ENCODE results near the gene PRND. TPM values are rescaled to one million over a fixed set of nuclear protein-coding genes. Genes with fewer than 3 reads are reported as not detected.

PRND gene
- total RNA-seq, 4 donors from 2014 or later, result 1.0 to 14.9 (median 1.8) TPM; not detected in 1

DNA sequence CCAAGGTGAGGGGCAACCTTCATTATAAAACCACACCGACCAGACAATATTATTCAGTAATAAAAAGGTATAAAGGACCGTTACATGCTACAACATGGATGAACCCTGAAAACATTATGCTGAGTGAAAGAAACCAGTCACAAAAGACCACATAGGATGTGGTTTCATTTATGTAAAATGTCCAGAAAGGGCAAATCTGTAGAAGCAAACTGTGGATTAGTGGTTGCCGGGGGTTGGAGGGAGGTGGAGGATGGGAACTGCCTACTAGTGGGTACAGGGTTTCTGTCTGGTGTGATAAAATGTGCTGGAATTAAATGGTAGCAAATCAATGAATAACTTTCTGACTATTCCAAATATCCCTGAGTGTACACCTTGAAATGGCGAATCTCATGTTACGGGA, 10.2 kb upstream of the PRND start:
- no peak overlapping the region for H3K4me3 ChIP-seq
- TF ChIP-seq POLR2A (IDR thresholded peaks at IDR 0.05), result no peak
- TF ChIP-seq, protein P1, sequence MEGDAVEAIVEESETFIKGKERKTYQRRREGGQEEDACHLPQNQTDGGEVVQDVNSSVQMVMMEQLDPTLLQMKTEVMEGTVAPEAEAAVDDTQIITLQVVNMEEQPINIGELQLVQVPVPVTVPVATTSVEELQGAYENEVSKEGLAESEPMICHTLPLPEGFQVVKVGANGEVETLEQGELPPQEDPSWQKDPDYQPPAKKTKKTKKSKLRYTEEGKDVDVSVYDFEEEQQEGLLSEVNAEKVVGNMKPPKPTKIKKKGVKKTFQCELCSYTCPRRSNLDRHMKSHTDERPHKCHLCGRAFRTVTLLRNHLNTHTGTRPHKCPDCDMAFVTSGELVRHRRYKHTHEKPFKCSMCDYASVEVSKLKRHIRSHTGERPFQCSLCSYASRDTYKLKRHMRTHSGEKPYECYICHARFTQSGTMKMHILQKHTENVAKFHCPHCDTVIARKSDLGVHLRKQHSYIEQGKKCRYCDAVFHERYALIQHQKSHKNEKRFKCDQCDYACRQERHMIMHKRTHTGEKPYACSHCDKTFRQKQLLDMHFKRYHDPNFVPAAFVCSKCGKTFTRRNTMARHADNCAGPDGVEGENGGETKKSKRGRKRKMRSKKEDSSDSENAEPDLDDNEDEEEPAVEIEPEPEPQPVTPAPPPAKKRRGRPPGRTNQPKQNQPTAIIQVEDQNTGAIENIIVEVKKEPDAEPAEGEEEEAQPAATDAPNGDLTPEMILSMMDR (IDR thresholded peaks at IDR 0.05), result no peak
- H3K27me3 ChIP-seq, result no peaks in the 10 kb centered on the region
- H3K27ac ChIP-seq, result no peak overlapping the region
- intact Hi-C loops (cut with DNase I; ENCODE audit: low total_unique reads), result no loop called here
- DNase-seq, result no peak
- no peaks in the 10 kb centered on the region for H3K36me3 ChIP-seq
- no peaks in the 10 kb centered on the region for H3K9me3 ChIP-seq
- H3K4me1 ChIP-seq, result no peaks in the 10 kb centered on the region

DNA sequence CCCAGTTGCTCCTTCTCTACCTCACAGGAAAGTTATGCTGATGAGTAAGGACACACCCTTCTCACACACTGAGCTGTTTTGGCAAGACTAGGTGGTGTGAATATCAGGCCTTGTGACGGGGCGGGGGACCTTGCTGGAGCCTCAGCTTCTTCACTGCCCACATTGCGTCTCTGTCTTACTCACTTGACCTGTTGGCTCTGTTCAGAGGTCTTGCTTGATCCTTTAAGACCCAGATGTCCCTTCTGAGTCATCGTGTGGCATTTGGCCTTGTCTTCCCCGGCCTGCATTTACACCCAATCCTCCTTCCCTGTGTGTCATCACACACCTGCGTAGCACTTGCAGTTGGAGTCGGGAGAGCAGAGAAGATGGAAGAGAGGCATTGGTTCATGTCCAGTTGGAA, 8.3 kb upstream of the PRND start:
- Histone ChIP-seq H3K4me3 (no peak overlapping the region), H3K27ac (no peak overlapping the region), H3K27me3 (no peaks in the 10 kb centered on the region), H3K36me3 (no peaks in the 10 kb centered on the region), H3K9me3 (no peaks in the 10 kb centered on the region), H3K4me1 (no peaks in the 10 kb centered on the region)
- no peak for DNase-seq
- intact Hi-C loops (cut with DNase I; ENCODE audit: low total_unique reads), result no loop called here
- no peak for TF ChIP-seq POLR2A (IDR thresholded peaks at IDR 0.05)
- TF ChIP-seq, protein P1 (IDR thresholded peaks at IDR 0.05), result no peak

DNA sequence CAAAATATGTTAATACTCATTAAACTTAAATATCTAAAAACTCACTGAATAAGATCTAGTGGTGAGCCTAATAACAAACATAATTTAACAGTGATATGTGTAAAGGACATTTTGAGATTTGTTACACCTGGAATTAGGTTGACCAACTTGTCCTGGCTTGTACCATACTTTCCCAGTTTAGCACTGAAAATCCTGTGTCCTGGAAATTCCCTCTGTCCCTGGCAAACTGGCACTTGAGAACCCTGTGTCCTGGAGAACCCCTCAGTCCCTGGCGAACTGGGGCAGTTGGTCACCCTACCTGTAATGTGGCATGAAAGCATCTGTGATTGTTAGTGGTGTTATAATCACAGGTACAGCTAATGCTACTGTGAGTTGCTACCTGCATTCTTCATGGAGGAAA, 6.9 kb upstream of the PRND start:
- DNase-seq, result no peak
- TF ChIP-seq, protein P1 (IDR thresholded peaks at IDR 0.05), result no peak
- TF ChIP-seq POLR2A (IDR thresholded peaks at IDR 0.05), result no peak
- intact Hi-C loops (cut with DNase I; ENCODE audit: low total_unique reads), result no loop called here

DNA sequence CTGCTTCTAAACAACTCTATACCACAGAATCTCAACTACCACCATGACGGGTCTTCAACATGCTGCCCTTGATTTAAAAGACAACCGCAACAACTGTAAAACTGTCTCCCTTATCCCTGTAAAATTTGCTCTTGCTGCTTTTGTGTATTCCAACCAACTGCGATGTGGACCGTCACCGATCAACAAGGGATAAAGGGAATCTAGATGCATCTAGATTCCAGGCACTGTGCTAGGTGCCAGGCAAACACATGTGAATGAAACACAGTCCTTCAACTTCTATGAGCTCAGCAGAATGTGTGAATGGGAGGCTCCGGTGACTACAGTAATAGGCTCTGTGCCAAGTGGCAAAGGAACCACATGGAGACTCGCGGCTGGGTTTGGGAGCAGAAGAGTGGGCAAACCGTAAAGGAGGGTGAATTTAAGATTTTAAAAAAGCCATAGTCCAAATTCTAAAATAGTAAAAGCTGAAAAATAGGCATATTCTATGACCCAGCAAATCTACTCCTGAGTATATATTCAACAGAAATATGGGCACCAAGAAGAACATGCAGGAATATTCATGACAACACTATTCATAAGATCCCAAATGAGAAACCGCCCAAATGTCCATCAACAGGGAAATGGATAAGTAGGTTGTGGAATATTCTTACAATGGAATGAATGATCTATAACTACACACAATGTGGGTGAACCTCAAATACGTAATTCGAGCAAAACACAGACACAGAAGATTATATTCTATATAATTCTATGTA, 3.7 kb upstream of the PRND start:
- no peak for TF ChIP-seq POLR2A (IDR thresholded peaks at IDR 0.05)
- TF ChIP-seq, protein P1 (IDR thresholded peaks at IDR 0.05), result no peak
- Histone ChIP-seq H3K4me3 (no peak overlapping the region), H3K4me1 (peaks cover 0 to 8% of the 10 kb centered on the region in 2 donors), H3K36me3 (no peaks in the 10 kb centered on the region), H3K9me3 (no peaks in the 10 kb centered on the region), H3K27ac (no peak overlapping the region), H3K27me3 (no peaks in the 10 kb centered on the region)
- no peak for DNase-seq
- intact Hi-C loops (cut with DNase I; ENCODE audit: low total_unique reads), result no loop called here

More for the DNA sequence above, 6.9 kb upstream of the PRND start:
- no peaks in the 10 kb centered on the region for H3K4me1 ChIP-seq
- H3K9me3 ChIP-seq, result no peaks in the 10 kb centered on the region
- H3K27me3 ChIP-seq, result no peaks in the 10 kb centered on the region
- no peaks in the 10 kb centered on the region for H3K36me3 ChIP-seq
- H3K27ac ChIP-seq, result no peak overlapping the region
- H3K4me3 ChIP-seq, result no peak overlapping the region

DNA sequence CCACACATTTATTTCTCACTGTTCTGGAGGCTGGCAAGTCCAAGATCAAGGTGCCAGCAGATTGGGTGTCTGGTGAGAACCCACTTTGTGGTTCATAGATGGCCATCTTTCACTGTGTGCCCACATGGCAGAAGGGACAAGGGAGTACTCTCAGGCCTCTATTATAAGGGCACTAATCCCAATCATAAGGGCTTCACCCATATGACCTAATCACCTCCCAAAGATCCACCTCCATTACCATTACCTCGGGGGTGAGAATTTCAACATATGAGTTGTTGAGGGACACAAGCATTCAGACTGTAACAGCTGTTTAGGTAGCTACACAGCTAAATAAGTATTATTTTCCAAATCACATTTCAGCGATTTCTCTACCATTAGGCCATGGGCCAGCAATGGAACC, 2.5 kb upstream of the PRND start:
- TF ChIP-seq POLR2A (IDR thresholded peaks at IDR 0.05), result no peak
- TF ChIP-seq, protein P1 (IDR thresholded peaks at IDR 0.05), result no peak
- no peak for DNase-seq
- Histone ChIP-seq H3K4me1 (peaks cover 0 to 8% of the 10 kb centered on the region in 2 donors), H3K9me3 (no peaks in the 10 kb centered on the region), H3K27ac (peak overlapping the region; percentile 82 to 94), H3K27me3 (no peaks in the 10 kb centered on the region), H3K4me3 (no peak overlapping the region), H3K36me3 (no peaks in the 10 kb centered on the region)
- intact Hi-C loops (cut with DNase I; ENCODE audit: low total_unique reads), result no loop called here
